IgD-negative memory B cell (primary cell): ENCODE data around the gene VTI1A. TPM values are rescaled to one million over a fixed set of nuclear protein-coding genes. Genes with fewer than 3 reads are reported as not detected.
"Not testable (repeated sequence)": the region's sequence is repeated elsewhere in the genome, so short reads cannot be mapped to it uniquely, and the experiment has no call there.

ENCODE experiments used
- H3K27ac Mint-ChIP-seq, 3 donors: one replicate each; pipeline ENCODE4 v1.8.0; 2020 to 2022; ENCODE audit warnings: mild to moderate bottlenecking in 3 of 3, mixed read lengths in 3 of 3, moderate library complexity in 1 of 3
- H3K27me3 Mint-ChIP-seq: one replicate; pipeline ENCODE4 v1.8.0; 2021; ENCODE audit warnings: mixed read lengths
- H3K36me3 Mint-ChIP-seq: one replicate; pipeline ENCODE4 v1.8.0; 2020; ENCODE audit warnings: mild to moderate bottlenecking, mixed read lengths
- H3K4me1 Mint-ChIP-seq, 3 donors: one replicate each; pipeline ENCODE4 v1.8.0; 2020 to 2022; ENCODE audit warnings: mixed read lengths in 3 of 3, mild to moderate bottlenecking in 1 of 3
- H3K4me3 Mint-ChIP-seq, 4 donors: one replicate each; pipeline ENCODE4 v1.8.0; 2020 to 2022; ENCODE audit warnings: mild to moderate bottlenecking in 4 of 4, mixed read lengths in 4 of 4, moderate library complexity in 3 of 4
- H3K9me3 Mint-ChIP-seq, 3 donors: one replicate each; pipeline ENCODE4 v1.8.0; 2020 to 2021; ENCODE audit warnings: mixed read lengths in 3 of 3, mild to moderate bottlenecking in 1 of 3
- polyA plus RNA-seq: library from polyadenylated mRNA; unstranded; fragments of 300-500 nt; fragmentation: Illumina TruSeq; gene quantifications from one replicate; pipeline ENCODE4 v1.2.3, GENCODE V29; 2021

Gene VTI1A
- polyA plus RNA-seq, result 32.0 TPM

DNA sequence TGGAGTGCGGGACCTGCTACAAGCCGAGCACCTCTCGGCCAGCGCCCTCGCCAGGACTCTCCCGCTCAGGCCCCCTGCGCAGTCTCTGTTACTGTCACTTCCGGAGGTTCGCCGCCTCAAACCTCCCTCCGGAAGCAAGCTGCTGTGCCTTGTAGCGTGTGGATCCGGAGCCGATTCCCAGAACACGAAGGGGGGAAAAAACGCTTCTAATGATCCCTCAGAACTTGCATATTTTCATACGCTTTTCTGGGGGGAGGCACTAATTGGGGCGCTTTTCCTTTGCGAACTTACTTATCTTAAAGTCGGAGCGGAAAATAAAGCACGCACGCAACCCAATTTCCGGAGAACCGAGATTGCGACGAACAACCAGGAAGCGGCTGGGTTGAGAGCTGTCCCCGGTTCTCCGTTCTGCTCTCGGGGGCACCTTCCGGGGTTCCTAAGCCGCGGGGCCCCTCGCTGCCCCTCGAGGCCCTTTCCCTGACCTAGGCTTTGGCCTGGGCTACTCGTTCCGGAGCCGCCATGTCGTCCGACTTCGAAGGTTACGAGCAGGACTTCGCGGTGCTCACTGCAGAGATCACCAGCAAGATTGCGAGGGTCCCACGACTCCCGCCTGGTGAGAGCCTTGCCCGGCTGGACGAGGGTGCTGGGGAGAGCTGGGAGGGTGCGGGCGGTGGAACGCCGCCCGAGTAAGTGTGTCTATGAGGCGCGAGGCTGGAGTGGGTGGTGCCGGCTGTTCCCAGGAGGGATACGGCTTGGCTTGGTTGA lies at the start of gene VTI1A, which contains the start of gene ZDHHC6:
Gene VTI1A (plus strand): TSS at position 361 of the 765 bp plus-strand sequence. CDS start 159 bp downstream, at position 520.
Gene ZDHHC6 (minus strand): TSS at position 60 of the 765 bp plus-strand sequence. CDS start 1,478 bp downstream, outside the sequence.
- Mint-ChIP-seq H3K4me3 (peak within 1 kb of the TSS; percentile 86 to 98 (median 96)), H3K4me1 (peaks cover 30 to 34% (median 32%) of the 10 kb centered on the region in 3 donors), H3K36me3 (no peaks in the 10 kb centered on the region), H3K27ac (peak within 1 kb of the TSS; percentile 82 to 97 (median 97)), H3K27me3 (no peaks in the 10 kb centered on the region), H3K9me3 (peaks cover 0 to 2% (median 0%) of the 10 kb centered on the region in 3 donors)

DNA sequence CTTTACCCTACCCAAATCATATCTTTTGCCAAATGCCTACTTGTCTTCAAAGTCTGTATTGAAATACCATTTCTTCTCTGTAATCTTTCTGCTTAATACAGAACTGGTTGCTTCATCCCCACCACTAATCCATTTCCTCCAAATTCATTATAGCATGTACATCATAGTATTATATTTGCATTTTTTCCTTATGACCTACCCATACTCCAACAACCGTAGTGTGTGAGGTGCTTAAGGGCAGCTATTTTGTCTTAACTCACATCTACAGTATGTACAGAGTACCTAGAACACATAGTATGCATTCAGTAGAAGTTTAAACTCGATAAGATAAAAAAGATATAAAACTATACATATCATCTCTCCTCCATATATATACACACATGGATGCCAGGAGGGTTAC lies 49.4 kb upstream of the VTI1A start:
- Mint-ChIP-seq H3K4me1 (peaks cover 0 to 6% (median 2%) of the 10 kb centered on the region in 3 donors), H3K27ac (no peak overlapping the region), H3K9me3 (no peaks in the 10 kb centered on the region), H3K27me3 (no peaks in the 10 kb centered on the region), H3K36me3 (peaks cover 4% of the 10 kb centered on the region), H3K4me3 (no peak overlapping the region)

DNA sequence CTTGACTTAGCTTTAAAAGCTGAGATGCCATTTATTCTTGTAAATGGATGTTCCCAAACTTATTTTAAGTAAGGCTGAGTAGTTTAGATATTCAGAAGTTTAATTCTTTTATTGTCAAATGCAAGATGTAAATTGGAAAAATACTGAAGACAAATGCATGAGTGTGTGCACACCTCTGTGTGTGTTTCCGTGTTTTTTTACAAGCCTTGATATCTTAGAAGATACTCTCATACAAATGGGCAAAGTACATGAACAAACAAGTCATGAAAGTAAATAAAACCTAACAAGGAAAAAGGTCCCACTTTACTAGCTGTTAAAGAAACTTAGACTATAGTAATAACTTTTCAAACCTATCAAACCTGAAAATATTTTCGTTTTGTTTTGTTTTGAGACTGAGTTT lies 44.1 kb upstream of the VTI1A start:
- Mint-ChIP-seq H3K27me3 (no peaks in the 10 kb centered on the region), H3K9me3 (peaks cover 0 to 3% (median 3%) of the 10 kb centered on the region in 3 donors), H3K27ac (peak overlapping the region in 1 of 3 donors; percentile 20), H3K4me1 (peaks cover 2 to 8% (median 4%) of the 10 kb centered on the region in 3 donors), H3K36me3 (peaks cover 25% of the 10 kb centered on the region), H3K4me3 (no peak overlapping the region)

DNA sequence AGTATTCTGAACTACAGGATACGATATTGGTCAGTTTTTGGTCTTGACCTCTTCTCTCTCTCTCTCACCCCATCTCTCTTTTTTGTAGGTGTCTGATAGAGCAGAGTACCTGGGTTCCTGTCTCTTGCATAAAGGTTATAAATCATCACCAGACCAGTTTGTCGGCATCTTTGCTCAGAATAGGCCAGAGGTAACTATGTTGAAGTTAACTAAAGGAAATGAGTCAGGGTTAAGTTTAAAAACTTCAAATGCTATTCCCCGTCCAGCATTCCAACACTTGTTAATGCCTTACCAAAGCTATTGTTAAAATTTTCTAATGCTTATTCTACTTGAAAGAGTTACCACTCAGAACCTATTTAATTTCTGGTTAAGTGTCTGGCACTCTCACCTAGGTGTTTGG lies 42.4 kb upstream of the VTI1A start:
- Mint-ChIP-seq H3K9me3 (peaks cover 0 to 3% (median 3%) of the 10 kb centered on the region in 3 donors), H3K27ac (no peak overlapping the region), H3K36me3 (peaks cover 28% of the 10 kb centered on the region), H3K4me3 (no peak overlapping the region), H3K27me3 (no peaks in the 10 kb centered on the region), H3K4me1 (peaks cover 2 to 8% (median 4%) of the 10 kb centered on the region in 3 donors)

DNA sequence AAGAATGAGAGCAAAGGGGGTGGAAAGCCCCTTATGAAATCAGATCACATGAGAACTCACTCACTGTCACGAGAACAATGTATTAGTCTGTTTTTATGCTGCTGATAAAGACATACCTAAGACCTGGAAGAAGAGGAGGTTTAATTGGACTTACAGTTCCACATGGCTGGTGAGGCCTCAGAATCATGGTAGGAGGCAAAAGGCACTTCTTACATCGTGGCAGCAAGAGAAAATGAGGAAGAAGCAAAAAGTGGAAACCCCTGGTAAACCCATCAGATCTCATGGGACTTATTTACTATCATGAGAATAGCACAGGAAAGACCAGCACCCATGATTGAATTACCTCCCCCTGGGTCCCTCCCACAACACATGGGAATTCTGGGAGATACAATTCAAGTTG lies 40.2 kb upstream of the VTI1A start:
- peak overlapping the region in 1 of 3 donors; percentile 87 for H3K27ac Mint-ChIP-seq
- H3K36me3 Mint-ChIP-seq, result peaks cover 26% of the 10 kb centered on the region
- H3K4me1 Mint-ChIP-seq, H3K9me3 Mint-ChIP-seq, H3K27me3 Mint-ChIP-seq: not testable (repeated sequence)
- peak overlapping the region in 1 of 4 donors; percentile 46 for H3K4me3 Mint-ChIP-seq

DNA sequence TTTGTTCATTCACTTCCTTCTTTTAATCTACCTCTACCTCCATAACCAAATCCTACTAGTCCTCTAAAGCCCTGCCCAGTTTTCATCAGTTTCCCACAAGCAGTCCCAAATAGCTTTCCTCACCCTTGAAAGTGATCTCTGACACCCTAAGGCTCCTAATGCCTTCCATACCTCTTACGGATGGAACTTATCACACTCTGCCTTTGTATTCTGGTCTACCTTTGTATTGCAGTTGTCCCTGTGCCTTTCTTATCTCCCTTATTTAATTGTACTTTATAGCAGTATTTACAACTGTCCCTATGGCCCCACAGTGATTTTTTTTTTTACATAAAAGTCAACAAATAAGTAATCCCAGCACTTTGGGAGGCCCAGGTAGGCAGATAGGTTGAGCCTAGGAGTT lies 39.3 kb upstream of the VTI1A start:
- peaks cover 2 to 8% (median 4%) of the 10 kb centered on the region in 3 donors for H3K4me1 Mint-ChIP-seq
- H3K9me3 Mint-ChIP-seq, result peaks cover 0 to 3% (median 3%) of the 10 kb centered on the region in 3 donors
- H3K27ac Mint-ChIP-seq, result no peak overlapping the region
- H3K4me3 Mint-ChIP-seq, result peak overlapping the region in 1 of 4 donors; percentile 58
- no peaks in the 10 kb centered on the region for H3K27me3 Mint-ChIP-seq
- peaks cover 23% of the 10 kb centered on the region for H3K36me3 Mint-ChIP-seq

DNA sequence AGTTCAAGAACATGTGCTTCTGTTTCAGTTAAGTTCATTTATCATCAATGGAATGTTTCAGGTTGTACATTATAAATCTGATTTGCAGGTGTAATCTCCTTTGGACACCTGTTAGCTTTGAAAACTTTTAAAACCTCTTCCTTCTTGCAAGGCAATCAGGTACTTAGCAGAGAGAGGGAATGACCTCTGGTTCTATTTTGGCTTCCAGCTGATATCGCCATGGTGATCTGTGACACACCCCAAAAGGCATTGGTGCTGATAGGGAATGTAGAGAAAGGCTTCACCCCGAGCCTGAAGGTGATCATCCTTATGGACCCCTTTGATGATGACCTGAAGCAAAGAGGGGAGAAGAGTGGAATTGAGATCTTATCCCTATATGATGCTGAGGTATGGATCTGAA lies 37.7 kb upstream of the VTI1A start:
- H3K36me3 Mint-ChIP-seq, result peaks cover 18% of the 10 kb centered on the region
- H3K4me1 Mint-ChIP-seq, result peaks cover 2 to 8% (median 4%) of the 10 kb centered on the region in 3 donors
- peaks cover 0 to 3% (median 3%) of the 10 kb centered on the region in 3 donors for H3K9me3 Mint-ChIP-seq
- H3K4me3 Mint-ChIP-seq, result no peak overlapping the region
- no peaks in the 10 kb centered on the region for H3K27me3 Mint-ChIP-seq
- H3K27ac Mint-ChIP-seq, result no peak overlapping the region

DNA sequence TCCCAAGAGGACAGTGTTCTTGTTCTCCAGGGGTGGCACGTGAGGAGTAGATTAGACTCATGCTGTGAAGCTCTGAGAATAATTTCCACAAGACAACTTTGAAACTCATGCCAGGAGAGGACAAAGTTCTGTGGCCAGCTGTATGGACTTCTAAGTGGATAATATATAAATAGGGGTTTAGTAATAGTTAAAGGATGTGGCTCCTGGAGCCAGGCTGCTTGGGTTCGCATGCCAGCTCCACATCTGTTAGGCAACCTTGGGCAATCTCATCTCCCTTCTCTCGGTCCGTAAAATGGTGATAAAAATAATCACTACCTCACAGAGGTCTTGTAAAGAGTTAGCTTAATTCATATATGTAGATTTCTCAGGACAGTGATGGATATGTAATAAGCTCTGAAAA lies 37.3 kb upstream of the VTI1A start:
- Mint-ChIP-seq H3K4me1 (peaks cover 2 to 8% (median 4%) of the 10 kb centered on the region in 3 donors), H3K27me3 (no peaks in the 10 kb centered on the region), H3K27ac (no peak overlapping the region), H3K4me3 (no peak overlapping the region), H3K9me3 (peaks cover 0 to 3% (median 3%) of the 10 kb centered on the region in 3 donors), H3K36me3 (peaks cover 18% of the 10 kb centered on the region)

DNA sequence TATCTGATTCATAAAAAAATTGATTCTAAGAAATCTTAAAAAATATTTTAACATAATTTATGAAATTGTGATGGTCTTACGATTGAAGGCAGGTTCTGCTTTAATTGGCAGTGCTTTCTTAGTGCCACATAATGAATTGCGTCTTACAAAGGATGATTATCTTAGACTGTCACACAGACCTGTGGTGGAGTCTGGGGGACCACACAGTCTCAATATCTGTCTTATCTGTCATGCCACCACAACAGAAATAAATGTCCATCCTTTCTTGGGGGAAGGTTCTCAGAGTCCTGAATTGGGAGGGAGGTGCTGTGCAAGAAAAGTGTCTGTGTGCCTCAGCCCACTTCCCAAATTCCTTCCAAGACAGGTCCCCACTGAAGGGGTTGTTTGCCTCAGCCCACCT lies 34.3 kb upstream of the VTI1A start:
- H3K27me3 Mint-ChIP-seq, result no peaks in the 10 kb centered on the region
- H3K4me3 Mint-ChIP-seq, result no peak overlapping the region
- H3K9me3 Mint-ChIP-seq, result peaks cover 0 to under 1% (median 0%) of the 10 kb centered on the region in 3 donors
- no peak overlapping the region for H3K27ac Mint-ChIP-seq
- peaks cover 0 to 1% (median 0%) of the 10 kb centered on the region in 3 donors for H3K4me1 Mint-ChIP-seq
- H3K36me3 Mint-ChIP-seq, result peaks cover 9% of the 10 kb centered on the region

DNA sequence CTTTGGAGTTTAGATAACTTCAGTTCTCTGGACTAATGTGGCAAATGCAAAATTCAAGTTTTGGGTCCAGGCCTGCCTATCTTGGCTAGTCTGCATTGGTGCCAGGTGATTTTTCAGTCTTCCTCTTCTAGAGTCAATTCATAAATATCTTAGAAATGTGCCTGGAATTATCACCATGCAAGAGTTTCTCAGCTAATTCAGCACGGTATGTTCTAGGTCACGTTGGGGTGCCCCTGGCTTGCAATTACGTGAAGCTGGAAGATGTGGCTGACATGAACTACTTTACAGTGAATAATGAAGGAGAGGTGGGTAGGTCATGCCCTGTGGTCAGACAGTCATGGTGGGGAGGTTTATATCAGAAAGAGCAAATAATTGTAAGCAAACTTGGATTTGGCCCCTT lies 25.3 kb upstream of the VTI1A start:
- H3K4me1 Mint-ChIP-seq, result no peaks in the 10 kb centered on the region
- H3K27ac Mint-ChIP-seq, result peak overlapping the region in 1 of 3 donors; percentile 71
- H3K9me3 Mint-ChIP-seq, result no peaks in the 10 kb centered on the region
- H3K36me3 Mint-ChIP-seq, result peaks cover 7% of the 10 kb centered on the region
- no peak overlapping the region for H3K4me3 Mint-ChIP-seq
- H3K27me3 Mint-ChIP-seq, result no peaks in the 10 kb centered on the region

DNA sequence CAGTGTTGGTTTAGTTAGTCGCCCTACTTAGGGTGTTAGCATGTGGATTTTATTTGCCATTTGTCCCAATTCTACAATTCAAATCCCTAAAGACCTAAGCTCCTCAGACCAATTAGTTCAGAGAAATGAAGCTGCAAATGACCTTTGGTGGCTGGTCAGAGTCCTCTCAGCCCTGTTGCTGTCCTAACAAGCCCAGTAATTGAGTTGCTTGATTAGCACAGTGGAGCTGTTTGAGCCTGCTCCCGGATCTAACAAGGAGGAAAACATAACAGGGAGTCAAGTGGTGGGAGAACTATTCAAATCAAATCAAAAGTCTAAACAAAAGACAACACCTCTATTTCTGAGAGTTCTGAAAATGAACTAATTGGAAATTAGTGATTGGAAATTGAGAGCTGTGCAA lies 22.4 kb upstream of the VTI1A start:
- Mint-ChIP-seq H3K27ac (no peak overlapping the region), H3K4me1 (peaks cover 6 to 9% (median 6%) of the 10 kb centered on the region in 3 donors), H3K9me3 (no peaks in the 10 kb centered on the region), H3K36me3 (peaks cover 1% of the 10 kb centered on the region), H3K4me3 (no peak overlapping the region), H3K27me3 (no peaks in the 10 kb centered on the region)

DNA sequence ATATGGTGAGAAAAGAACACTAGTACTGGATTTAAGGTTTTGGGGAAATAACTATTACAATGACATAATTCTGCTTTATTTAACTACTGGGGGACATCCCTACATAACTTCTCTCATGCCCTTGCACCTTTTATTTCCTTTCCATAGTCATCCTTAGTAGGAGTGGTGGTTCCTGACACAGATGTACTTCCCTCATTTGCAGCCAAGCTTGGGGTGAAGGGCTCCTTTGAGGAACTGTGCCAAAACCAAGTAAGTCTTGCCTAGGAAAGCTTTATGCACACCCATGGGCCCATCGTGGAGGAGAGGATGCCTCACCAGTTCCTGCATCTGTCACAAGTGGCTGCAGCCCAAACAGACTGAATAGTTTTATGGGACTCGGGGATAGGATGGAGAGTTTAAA lies 20.9 kb upstream of the VTI1A start:
- no peak overlapping the region for H3K4me3 Mint-ChIP-seq
- H3K36me3 Mint-ChIP-seq, result peaks cover 4% of the 10 kb centered on the region

DNA sequence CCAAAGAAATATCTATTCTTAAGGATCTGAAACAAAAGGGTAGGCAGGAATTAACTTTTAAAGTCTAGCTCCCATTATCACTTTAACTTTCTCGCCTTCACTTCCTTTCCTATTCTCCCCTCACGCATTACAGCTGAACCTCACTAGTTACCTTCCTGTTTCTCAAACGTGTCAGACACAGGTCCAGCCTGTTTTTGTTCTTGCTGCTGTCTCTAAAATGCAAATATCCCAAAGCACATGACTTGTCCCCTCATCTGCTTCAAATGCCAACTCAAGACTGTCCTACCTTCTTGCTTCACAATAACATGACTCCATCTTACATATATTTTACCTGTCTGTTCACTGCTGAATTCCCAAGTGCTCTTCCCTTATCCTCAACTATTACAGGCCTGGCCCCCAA lies 17.9 kb upstream of the VTI1A start:
- H3K36me3 Mint-ChIP-seq, result peaks cover 3% of the 10 kb centered on the region
- H3K4me1 Mint-ChIP-seq, result peaks cover 6 to 9% (median 6%) of the 10 kb centered on the region in 3 donors
- H3K9me3 Mint-ChIP-seq, result no peaks in the 10 kb centered on the region
- no peaks in the 10 kb centered on the region for H3K27me3 Mint-ChIP-seq
- peak overlapping the region; percentile 40 to 80 (median 59) for H3K27ac Mint-ChIP-seq
- peak overlapping the region in 1 of 4 donors; percentile 29 for H3K4me3 Mint-ChIP-seq

More for the DNA sequence above, 20.9 kb upstream of the VTI1A start:
- Mint-ChIP-seq H3K9me3 (no peaks in the 10 kb centered on the region), H3K27me3 (no peaks in the 10 kb centered on the region), H3K27ac (no peak overlapping the region), H3K4me1 (peaks cover 6 to 9% (median 6%) of the 10 kb centered on the region in 3 donors)

DNA sequence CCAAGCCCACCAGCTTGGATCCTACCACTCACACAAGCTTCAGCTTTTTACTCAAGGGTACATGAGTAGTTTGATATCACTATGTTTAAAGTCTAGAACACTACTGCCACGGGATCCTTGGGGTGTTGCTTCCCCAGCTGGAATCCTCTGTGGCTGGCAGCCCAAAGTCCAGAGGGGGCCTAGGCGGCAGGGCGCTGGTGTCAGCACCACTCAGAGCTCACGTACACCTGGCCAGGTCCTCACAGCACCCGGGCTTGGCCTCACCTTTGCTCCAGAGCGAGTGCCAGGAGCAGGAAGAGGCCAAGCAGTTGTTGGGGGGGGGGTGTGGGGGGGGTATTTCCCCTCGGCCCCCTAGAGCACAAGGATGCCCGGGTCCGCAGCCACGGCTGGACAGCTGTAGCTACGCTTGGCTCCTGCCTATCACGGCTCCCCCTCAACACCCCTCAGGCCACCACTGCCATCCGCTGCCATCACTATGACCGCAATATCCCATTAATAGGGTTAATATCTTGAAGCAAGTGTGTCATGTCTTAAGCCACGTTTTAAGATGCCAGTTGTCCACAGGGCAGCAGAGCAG lies 17.3 kb upstream of the VTI1A start:
- Mint-ChIP-seq H3K9me3 (no peaks in the 10 kb centered on the region), H3K27me3 (no peaks in the 10 kb centered on the region), H3K4me3 (no peak overlapping the region), H3K4me1 (peaks cover 6 to 9% (median 6%) of the 10 kb centered on the region in 3 donors), H3K36me3 (peaks cover 3% of the 10 kb centered on the region), H3K27ac (peak overlapping the region; percentile 40 to 80 (median 59))

DNA sequence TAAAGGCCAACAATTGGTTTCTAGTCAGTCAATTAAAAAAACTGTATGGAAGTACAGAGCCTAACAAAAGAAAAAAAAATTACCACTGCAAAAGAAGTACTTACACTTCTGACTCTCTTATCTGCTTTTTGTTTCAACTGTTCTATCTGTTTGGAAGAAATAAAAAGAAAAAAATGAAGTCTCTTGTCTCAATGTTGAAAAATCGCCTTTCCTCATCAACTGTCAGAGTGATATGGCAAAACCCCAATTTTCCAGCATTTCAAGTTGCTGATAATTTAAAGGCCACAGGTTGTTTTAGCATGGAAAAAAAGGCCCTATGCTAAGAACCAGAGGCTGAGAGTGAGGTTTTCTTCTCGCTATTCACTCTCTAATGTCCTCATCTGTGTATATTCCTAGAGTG lies 13.9 kb upstream of the VTI1A start:
- no peaks in the 10 kb centered on the region for H3K27me3 Mint-ChIP-seq
- H3K36me3 Mint-ChIP-seq, result peaks cover 3% of the 10 kb centered on the region
- H3K4me1 Mint-ChIP-seq, result peaks cover 6 to 9% (median 6%) of the 10 kb centered on the region in 3 donors
- no peaks in the 10 kb centered on the region for H3K9me3 Mint-ChIP-seq
- no peak overlapping the region for H3K27ac Mint-ChIP-seq
- no peak overlapping the region for H3K4me3 Mint-ChIP-seq
